ENCODE results near the gene SETDB2.

SETDB2 gene

DNA sequence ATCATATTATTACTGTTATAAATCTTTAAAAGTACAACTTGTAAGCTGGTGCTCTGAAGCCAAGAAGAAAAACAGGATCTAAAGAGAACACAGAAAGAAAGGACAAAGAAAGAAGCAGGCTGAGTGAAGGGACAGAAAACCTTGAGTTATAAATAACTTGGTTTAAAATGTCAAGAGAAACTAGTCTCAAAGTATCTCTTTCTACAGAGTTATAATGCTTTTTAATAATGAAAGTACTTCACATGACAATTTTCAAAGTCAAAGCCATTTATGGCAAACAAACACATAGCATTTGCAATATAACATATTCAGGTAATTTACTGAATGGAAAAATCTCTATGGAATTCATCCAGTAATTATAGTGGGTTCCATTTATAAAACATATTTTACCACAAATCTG is 33.6 kb upstream of the SETDB2 start:
- Histone ChIP-seq H3K9ac (ENCODE audit: low read length) (no peak overlapping the region), H3K27me3 (ENCODE audit: control insufficient read depth, insufficient read depth, low read length) (no peaks in the 10 kb centered on the region), H3K4me1 (ENCODE audit: control insufficient read depth, insufficient read depth, low read length) (no peaks in the 10 kb centered on the region), H3K9me3 (ENCODE audit: control insufficient read depth, low read length) (no peaks in the 10 kb centered on the region), H3K36me3 (ENCODE audit: control insufficient read depth, insufficient read depth, low read length) (no peaks in the 10 kb centered on the region), H3K4me3 (ENCODE audit: low read length) (no peak overlapping the region)

DNA sequence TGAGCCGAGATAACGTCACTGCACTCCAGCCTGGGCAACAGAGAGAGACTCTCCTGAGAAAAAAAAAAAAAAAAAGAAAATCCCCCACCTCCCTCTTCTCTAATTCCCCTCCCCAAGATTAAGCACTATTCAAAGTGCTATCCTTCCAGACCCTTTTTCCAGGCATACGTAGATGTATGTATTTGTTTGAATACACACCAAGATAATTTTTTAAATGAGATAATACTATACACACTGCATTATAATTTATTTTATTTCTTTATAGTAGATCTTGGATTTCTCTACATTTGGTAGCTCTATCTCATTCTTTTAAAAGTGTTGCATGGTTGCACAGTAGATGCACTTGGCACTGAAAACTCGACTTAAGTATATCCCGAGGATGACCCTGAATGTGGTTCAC is 32.7 kb upstream of the SETDB2 start:
- Histone ChIP-seq H3K4me3 (ENCODE audit: low read length) (no peak overlapping the region), H3K27me3 (ENCODE audit: control insufficient read depth, insufficient read depth, low read length) (no peaks in the 10 kb centered on the region), H3K9me3 (ENCODE audit: control insufficient read depth, low read length) (no peaks in the 10 kb centered on the region), H3K36me3 (ENCODE audit: control insufficient read depth, insufficient read depth, low read length) (no peaks in the 10 kb centered on the region), H3K4me1 (ENCODE audit: control insufficient read depth, insufficient read depth, low read length) (no peaks in the 10 kb centered on the region), H3K9ac (ENCODE audit: low read length) (no peak overlapping the region)

DNA sequence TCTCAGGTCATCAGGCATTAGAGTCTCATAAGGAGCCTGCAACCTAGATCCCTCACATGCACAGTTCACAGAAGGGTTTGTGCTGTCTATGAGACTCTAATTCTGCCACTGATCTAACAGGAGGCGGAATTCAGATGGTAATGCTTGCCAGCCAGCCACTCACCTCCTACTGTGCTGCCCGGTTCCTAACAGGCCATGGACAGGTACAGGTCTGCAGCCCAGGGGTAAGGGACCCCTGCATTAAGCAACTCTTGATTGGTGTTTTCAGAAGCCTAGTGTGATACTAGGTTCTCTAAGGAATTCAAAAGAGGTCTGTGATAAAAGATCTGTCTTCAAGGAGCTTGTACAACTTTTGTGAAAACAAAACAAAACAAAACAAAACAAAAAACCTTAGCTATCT is 31.3 kb upstream of the SETDB2 start:
- Histone ChIP-seq H3K36me3 (ENCODE audit: control insufficient read depth, insufficient read depth, low read length) (no peaks in the 10 kb centered on the region), H3K4me3 (ENCODE audit: low read length) (no peak overlapping the region), H3K27me3 (ENCODE audit: control insufficient read depth, insufficient read depth, low read length) (no peaks in the 10 kb centered on the region), H3K9ac (ENCODE audit: low read length) (no peak overlapping the region), H3K4me1 (ENCODE audit: control insufficient read depth, insufficient read depth, low read length) (no peaks in the 10 kb centered on the region), H3K9me3 (ENCODE audit: control insufficient read depth, low read length) (no peaks in the 10 kb centered on the region)

DNA sequence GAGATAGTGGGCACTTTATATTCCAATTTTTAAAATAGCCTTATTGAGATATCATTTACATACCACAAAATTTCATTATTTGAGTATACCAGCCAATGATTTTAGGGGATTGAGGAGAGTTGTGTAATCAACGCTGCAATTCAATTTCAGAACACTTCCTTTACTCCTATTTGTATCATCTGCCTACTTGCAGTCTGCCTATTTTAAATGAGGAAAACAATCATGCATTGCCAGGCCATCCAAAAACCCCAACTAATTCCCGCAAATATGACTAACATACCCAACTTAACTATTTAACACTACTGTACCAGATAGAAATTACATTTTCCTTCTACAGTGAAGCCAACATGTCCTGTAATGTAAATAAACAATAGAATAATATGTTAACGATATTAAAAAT is 26.9 kb upstream of the SETDB2 start:
- Histone ChIP-seq H3K27me3 (ENCODE audit: control insufficient read depth, insufficient read depth, low read length) (no peaks in the 10 kb centered on the region), H3K9ac (ENCODE audit: low read length) (no peak overlapping the region), H3K36me3 (ENCODE audit: control insufficient read depth, insufficient read depth, low read length) (no peaks in the 10 kb centered on the region), H3K9me3 (ENCODE audit: control insufficient read depth, low read length) (no peaks in the 10 kb centered on the region), H3K4me1 (ENCODE audit: control insufficient read depth, insufficient read depth, low read length) (no peaks in the 10 kb centered on the region), H3K4me3 (ENCODE audit: low read length) (no peak overlapping the region)

DNA sequence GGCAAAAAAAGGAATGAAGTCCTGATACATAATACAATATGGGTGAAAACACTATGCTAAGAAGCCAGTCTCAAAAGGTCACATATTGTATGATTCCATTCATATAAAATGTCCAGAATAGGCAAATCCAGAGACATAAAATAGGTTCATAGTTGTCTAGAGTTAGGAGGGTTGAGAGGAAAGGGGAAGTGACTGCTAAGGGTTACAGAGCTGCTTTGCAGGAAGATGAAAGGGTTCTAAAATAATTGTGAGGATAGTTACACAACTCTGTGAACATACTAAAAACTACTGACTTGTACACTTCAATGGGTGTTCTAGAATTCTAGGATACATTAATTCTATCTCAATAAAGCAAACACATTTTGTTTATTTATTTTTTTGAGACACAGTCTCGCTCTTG is 25.9 kb upstream of the SETDB2 start:
- H3K9ac ChIP-seq (ENCODE audit: low read length): no peak overlapping the region
- H3K36me3 ChIP-seq (ENCODE audit: control insufficient read depth, insufficient read depth, low read length): no peaks in the 10 kb centered on the region
- no peaks in the 10 kb centered on the region for H3K4me1 ChIP-seq (ENCODE audit: control insufficient read depth, insufficient read depth, low read length)
- H3K4me3 ChIP-seq (ENCODE audit: low read length): no peak overlapping the region
- no peaks in the 10 kb centered on the region for H3K9me3 ChIP-seq (ENCODE audit: control insufficient read depth, low read length)
- no peaks in the 10 kb centered on the region for H3K27me3 ChIP-seq (ENCODE audit: control insufficient read depth, insufficient read depth, low read length)

DNA sequence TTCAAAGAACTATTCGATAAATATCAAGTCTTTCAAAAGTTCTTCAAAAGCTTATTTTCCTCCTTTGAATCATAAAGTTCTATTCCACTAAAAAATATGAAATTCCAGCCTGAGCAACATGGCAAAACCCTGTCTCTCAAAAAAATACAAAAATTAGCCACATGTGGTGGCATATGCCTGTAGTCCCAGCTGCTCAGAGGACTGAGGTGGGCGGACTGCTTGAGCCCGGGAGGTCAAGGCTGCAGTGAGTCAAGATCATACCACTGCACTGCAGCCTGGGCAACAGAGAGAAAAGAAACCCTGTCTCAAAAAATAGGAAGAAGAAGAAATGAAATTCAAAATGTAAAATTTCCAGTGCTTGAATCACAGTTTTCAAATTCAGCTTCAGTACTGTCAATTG is 24.8 kb upstream of the SETDB2 start:
- Histone ChIP-seq H3K36me3 (ENCODE audit: control insufficient read depth, insufficient read depth, low read length) (no peaks in the 10 kb centered on the region), H3K27me3 (ENCODE audit: control insufficient read depth, insufficient read depth, low read length) (no peaks in the 10 kb centered on the region), H3K4me1 (ENCODE audit: control insufficient read depth, insufficient read depth, low read length) (no peaks in the 10 kb centered on the region), H3K9ac (ENCODE audit: low read length) (no peak overlapping the region), H3K9me3 (ENCODE audit: control insufficient read depth, low read length) (no peaks in the 10 kb centered on the region), H3K4me3 (ENCODE audit: low read length) (no peak overlapping the region)

DNA sequence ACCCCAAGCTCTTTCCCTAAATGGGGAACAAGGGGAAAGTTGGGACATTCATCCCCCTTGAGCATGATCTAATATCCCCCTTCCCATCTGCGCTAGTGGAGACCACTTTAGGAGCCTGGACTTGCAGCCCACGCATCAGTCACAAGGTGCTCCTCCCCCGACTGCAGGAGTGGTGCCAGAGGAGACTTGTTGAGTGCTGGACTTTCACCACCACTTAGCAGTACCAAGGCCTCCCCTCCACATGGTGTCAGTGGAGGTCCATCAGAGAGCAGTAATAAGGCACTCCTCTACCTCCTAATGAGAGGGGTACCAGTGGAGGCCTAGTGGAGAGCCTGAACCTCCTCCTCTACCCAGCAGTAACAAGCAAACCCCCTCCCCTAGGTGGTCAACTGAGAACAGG is 22.7 kb upstream of the SETDB2 start:
- no peaks in the 10 kb centered on the region for H3K36me3 ChIP-seq (ENCODE audit: control insufficient read depth, insufficient read depth, low read length)
- H3K9ac ChIP-seq (ENCODE audit: low read length): no peak overlapping the region
- no peak overlapping the region for H3K4me3 ChIP-seq (ENCODE audit: low read length)
- H3K4me1 ChIP-seq (ENCODE audit: control insufficient read depth, insufficient read depth, low read length): no peaks in the 10 kb centered on the region
- no peaks in the 10 kb centered on the region for H3K9me3 ChIP-seq (ENCODE audit: control insufficient read depth, low read length)
- H3K27me3 ChIP-seq (ENCODE audit: control insufficient read depth, insufficient read depth, low read length): no peaks in the 10 kb centered on the region

DNA sequence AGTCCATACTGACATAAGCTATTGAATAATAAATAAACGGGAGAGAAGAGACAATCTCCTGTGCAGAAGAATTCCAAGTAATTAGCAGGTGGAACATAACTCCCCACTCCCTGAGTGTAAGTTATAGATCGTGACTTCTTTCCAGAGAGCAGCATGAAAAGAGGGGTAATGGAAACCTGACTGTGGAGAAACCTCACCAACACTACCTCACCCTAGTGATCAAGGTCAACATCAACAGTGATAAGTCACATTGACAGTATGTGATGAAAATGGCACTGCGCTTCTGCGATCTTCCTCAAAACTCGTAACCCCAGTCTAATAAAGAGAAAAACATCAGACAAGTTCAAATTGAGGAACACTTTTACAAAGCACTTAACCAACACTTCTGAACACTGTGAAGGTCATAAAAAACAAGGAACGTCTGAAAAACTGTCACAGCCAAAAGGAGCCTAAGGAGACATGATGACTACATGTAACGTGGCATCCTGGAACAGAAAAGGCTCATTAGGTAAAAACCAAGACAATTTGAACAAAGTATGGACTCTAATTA is 20.0 kb upstream of the SETDB2 start:
- H3K4me3 ChIP-seq (ENCODE audit: low read length): no peak overlapping the region

DNA sequence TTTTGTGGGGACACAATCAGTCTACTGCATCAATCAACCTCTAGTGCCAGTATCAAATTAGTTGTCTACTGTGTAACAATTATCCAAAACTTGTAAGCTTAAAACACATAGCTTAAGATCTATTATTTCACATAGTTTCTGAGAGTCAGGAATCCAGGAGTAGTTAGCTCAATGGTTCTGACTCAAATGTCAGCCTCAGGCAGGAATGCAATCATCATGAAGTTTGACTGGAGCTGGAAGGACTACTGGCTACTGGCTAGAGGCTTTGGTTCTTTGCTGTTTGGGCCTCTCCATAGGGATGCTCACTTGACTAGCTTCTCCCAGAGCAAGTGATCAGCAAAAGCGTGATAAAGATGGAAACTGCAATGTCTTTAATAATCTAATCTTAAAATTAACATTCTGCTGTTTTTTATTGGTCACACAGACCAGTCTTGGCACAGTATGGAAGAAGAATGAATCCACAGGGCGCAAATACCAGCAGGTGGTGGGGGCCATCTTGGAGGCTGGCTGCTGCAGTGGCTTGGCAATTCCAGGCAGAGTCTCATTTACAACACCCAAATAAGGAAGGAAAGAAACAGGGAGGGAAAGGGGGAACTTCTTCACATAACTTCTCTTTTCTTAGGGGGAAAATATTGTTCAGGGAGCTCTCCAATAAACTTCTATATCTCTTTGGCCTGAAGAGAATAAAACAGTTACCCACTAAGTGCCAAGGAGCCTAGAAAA is 15.9 kb upstream of the SETDB2 start:
- Histone ChIP-seq H3K9ac (ENCODE audit: low read length) (no peak overlapping the region), H3K4me1 (ENCODE audit: control insufficient read depth, insufficient read depth, low read length) (no peaks in the 10 kb centered on the region), H3K27me3 (ENCODE audit: control insufficient read depth, insufficient read depth, low read length) (no peaks in the 10 kb centered on the region), H3K4me3 (ENCODE audit: low read length) (no peak overlapping the region), H3K9me3 (ENCODE audit: control insufficient read depth, low read length) (no peaks in the 10 kb centered on the region), H3K36me3 (ENCODE audit: control insufficient read depth, insufficient read depth, low read length) (no peaks in the 10 kb centered on the region)

More for the DNA sequence above, 20.0 kb upstream of the SETDB2 start:
- H3K9me3 ChIP-seq (ENCODE audit: control insufficient read depth, low read length): no peaks in the 10 kb centered on the region
- H3K4me1 ChIP-seq (ENCODE audit: control insufficient read depth, insufficient read depth, low read length): no peaks in the 10 kb centered on the region
- no peaks in the 10 kb centered on the region for H3K27me3 ChIP-seq (ENCODE audit: control insufficient read depth, insufficient read depth, low read length)
- H3K9ac ChIP-seq (ENCODE audit: low read length): no peak overlapping the region
- no peaks in the 10 kb centered on the region for H3K36me3 ChIP-seq (ENCODE audit: control insufficient read depth, insufficient read depth, low read length)

DNA sequence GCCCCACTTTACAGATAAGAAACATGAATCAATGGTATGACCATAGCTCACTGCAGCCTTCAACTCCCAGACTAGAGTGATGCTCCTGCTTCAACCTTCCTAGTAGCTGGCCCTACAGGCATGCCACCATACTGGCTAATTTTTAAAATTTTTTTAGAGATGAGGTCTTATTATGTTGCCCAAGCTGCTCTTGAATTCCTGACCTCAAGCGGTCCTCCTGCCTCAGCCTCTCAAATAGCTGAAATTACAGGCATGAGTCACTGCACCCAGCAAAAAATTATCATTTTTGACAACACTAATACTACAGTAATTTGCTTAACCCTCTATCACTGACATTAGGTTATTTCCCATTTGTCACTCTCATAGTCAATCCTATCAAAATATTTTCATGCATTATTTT is 15.0 kb upstream of the SETDB2 start:
- Histone ChIP-seq H3K4me3 (ENCODE audit: low read length) (no peak overlapping the region), H3K36me3 (ENCODE audit: control insufficient read depth, insufficient read depth, low read length) (no peaks in the 10 kb centered on the region), H3K27me3 (ENCODE audit: control insufficient read depth, insufficient read depth, low read length) (no peaks in the 10 kb centered on the region), H3K4me1 (ENCODE audit: control insufficient read depth, insufficient read depth, low read length) (no peaks in the 10 kb centered on the region), H3K9me3 (ENCODE audit: control insufficient read depth, low read length) (no peaks in the 10 kb centered on the region), H3K9ac (ENCODE audit: low read length) (no peak overlapping the region)

DNA sequence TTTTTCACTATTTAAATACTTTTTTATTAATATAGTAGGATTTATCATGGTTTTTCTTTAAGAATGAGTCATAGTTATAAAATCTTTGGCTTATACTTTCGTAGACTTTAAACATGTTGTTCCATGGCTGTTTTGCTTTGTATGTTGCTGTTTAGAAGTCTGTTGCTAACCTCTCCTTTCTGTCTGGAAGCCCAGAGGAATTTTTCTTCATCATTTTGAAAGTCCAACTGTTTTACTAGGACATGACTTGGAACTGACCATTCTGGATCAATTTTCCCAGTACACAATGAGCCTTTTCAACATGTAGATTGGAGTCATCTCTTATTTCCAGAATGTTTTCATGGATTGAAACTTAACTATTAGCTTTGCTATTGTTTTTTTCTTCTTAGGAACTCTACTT is 8.1 kb upstream of the SETDB2 start:
- no peaks in the 10 kb centered on the region for H3K27me3 ChIP-seq (ENCODE audit: control insufficient read depth, insufficient read depth, low read length)
- no peak overlapping the region for H3K9ac ChIP-seq (ENCODE audit: low read length)
- no peak overlapping the region for H3K4me3 ChIP-seq (ENCODE audit: low read length)
- H3K4me1 ChIP-seq (ENCODE audit: control insufficient read depth, insufficient read depth, low read length): no peaks in the 10 kb centered on the region
- no peaks in the 10 kb centered on the region for H3K36me3 ChIP-seq (ENCODE audit: control insufficient read depth, insufficient read depth, low read length)
- H3K9me3 ChIP-seq (ENCODE audit: control insufficient read depth, low read length): no peaks in the 10 kb centered on the region

DNA sequence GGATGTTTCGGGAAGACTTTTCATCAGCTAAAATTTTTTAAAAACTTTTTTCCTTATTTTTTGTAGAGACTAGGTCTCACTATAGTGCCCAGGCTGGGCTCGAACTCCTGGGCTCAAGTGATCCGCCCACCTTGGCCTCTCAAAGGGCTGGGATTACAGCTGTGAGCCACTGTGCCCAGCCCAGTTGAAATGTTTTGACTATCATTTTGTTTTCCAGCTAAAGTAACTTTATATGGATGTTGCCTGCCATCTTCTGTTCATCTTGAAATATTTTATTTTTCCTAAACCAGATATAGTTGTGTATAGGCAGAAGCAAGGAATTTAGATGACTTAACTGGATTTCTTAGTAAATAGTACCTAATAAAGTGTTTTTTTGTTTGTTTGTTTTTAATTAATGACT is 7.2 kb upstream of the SETDB2 start:
- no peaks in the 10 kb centered on the region for H3K9me3 ChIP-seq (ENCODE audit: control insufficient read depth, low read length)
- H3K36me3 ChIP-seq (ENCODE audit: control insufficient read depth, insufficient read depth, low read length): no peaks in the 10 kb centered on the region
- no peaks in the 10 kb centered on the region for H3K27me3 ChIP-seq (ENCODE audit: control insufficient read depth, insufficient read depth, low read length)
- no peaks in the 10 kb centered on the region for H3K4me1 ChIP-seq (ENCODE audit: control insufficient read depth, insufficient read depth, low read length)
- H3K4me3 ChIP-seq (ENCODE audit: low read length): no peak overlapping the region
- H3K9ac ChIP-seq (ENCODE audit: low read length): no peak overlapping the region

DNA sequence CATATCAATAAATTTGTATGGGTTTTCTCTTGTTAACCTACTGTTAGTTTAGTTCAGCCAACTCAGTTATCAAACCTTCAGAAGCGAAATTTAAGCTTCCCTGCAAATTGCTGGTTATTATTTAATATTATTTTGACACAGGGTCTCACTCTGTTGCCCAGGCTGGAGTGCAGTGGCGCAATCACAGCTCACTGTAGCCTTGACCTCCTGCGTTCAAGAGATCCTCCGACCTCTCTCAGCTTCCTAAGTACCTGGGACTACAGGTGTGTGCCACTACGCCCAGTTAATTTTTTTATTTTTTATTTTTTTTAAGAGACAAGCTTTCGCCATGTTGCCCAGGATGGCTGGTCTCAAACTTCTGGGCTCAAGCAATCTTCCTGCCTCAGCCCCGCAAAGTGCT is 6.4 kb upstream of the SETDB2 start:
- Histone ChIP-seq H3K9me3 (ENCODE audit: control insufficient read depth, low read length) (no peaks in the 10 kb centered on the region), H3K27me3 (ENCODE audit: control insufficient read depth, insufficient read depth, low read length) (no peaks in the 10 kb centered on the region), H3K9ac (ENCODE audit: low read length) (no peak overlapping the region), H3K4me1 (ENCODE audit: control insufficient read depth, insufficient read depth, low read length) (no peaks in the 10 kb centered on the region), H3K4me3 (ENCODE audit: low read length) (no peak overlapping the region), H3K36me3 (ENCODE audit: control insufficient read depth, insufficient read depth, low read length) (no peaks in the 10 kb centered on the region)
